H1 (cell line): ENCODE data around the gene MOB3B. TPM values are rescaled to one million over a fixed set of nuclear protein-coding genes. Genes with fewer than 3 reads are reported as not detected.

Source experiments
- CTCF ChIA-PET: fragments of 300-600 bp; sonication (Branson Sonifier 250); formaldehyde crosslinking; loops from one replicate; lab custom pipeline; 2021; ENCODE audit not compliant: partially characterized antibody; lab: Charles Lee
- POLR2A ChIA-PET: fragments of 300-600 bp; sonication (Branson Sonifier 250); formaldehyde crosslinking; loops from one replicate; lab custom pipeline; 2021; ENCODE audit warnings: inconsistent platforms; ENCODE audit not compliant: partially characterized antibody; lab: Charles Lee
- DNase-seq, 2 experiments: peaks; one replicate each; pipeline versions ENCODE4 v3.0.0 to v3.0.0-alpha.2; 2010 to 2022; ENCODE audit warnings: low spot score in 2 of 2, low read depth in 1 of 2, mixed read lengths in 1 of 2
- FAIRE-seq: peaks from 2 replicates; lab custom pipeline; 2011; peaks lifted over from hg19 to GRCh38; lab: Jason Lieb, UNC
- H2AFZ ChIP-seq: 2 replicates; pipeline ENCODE4 v1.8.1; 2012; ENCODE audit warnings: low read length, inconsistent platforms
- H2AK5ac ChIP-seq: 2 replicates; pipeline ENCODE4 v1.6.1; 2013; ENCODE audit warnings: low read depth, low read length
- H2BK120ac ChIP-seq: replicated peaks from 2 replicates; pipeline ENCODE3; 2013; ENCODE audit warnings: low read depth, low read length, inconsistent platforms
- H2BK12ac ChIP-seq: 2 replicates; pipeline ENCODE4 v1.6.1; 2013; ENCODE audit warnings: low read depth, low read length
- H2BK15ac ChIP-seq: 2 replicates; pipeline ENCODE4 v1.6.1; 2013; ENCODE audit warnings: low read length
- H2BK20ac ChIP-seq: 2 replicates; pipeline ENCODE4 v1.6.1; 2013; ENCODE audit warnings: low read length
- H2BK5ac ChIP-seq: 2 replicates; pipeline ENCODE4 v1.6.1; 2013; ENCODE audit warnings: low read depth, low read length
- H3K14ac ChIP-seq: 2 replicates; pipeline ENCODE4 v1.6.1; 2013; ENCODE audit warnings: inconsistent platforms; ENCODE audit not compliant: insufficient read length
- H3K18ac ChIP-seq: 2 replicates; pipeline ENCODE4 v1.6.1; 2013; ENCODE audit warnings: low read length; ENCODE audit errors: extremely low read depth
- H3K23ac ChIP-seq: 2 replicates; pipeline ENCODE4 v1.6.1; 2013; ENCODE audit warnings: inconsistent platforms; ENCODE audit not compliant: insufficient read length
- H3K23me2 ChIP-seq: 2 replicates; pipeline ENCODE4 v1.6.1; 2013; ENCODE audit warnings: low read depth, low read length
- H3K27ac ChIP-seq: 2 replicates; pipeline ENCODE4 v1.6.1; 2011; ENCODE audit warnings: low read depth, low read length, inconsistent platforms
- H3K27me3 ChIP-seq, 4 experiments: replicated peaks in 1 of 4; 1 replicate in 1 of 4; 2 replicates in 3 of 4; pipeline versions ENCODE4 v1.6.1 to v1.8.1; 2011 to 2013; ENCODE audit warnings: low read length in 3 of 4, mild to moderate bottlenecking in 3 of 4, inconsistent platforms in 2 of 4, mixed read lengths in 2 of 4, moderate library complexity in 1 of 4; ENCODE audit not compliant: control insufficient read depth in 3 of 4, insufficient read depth in 3 of 4; ENCODE audit errors: extremely low read depth in 1 of 4
- H3K36me3 ChIP-seq, 4 experiments: 2 replicates each; pipeline versions ENCODE4 v1.6.1 to v1.8.1; 2011 to 2013; ENCODE audit warnings: mild to moderate bottlenecking in 4 of 4, low read length in 3 of 4, moderate library complexity in 2 of 4, control low read depth in 1 of 4, inconsistent platforms in 1 of 4; ENCODE audit not compliant: insufficient read depth in 4 of 4, control insufficient read depth in 2 of 4
- H3K4ac ChIP-seq: replicated peaks from 2 replicates; pipeline ENCODE3; 2013; ENCODE audit warnings: low read length, low read depth, mixed read lengths, inconsistent platforms; ENCODE audit not compliant: insufficient read length
- H3K4me1 ChIP-seq, 4 experiments: replicated peaks in 1 of 4; 1 replicate in 1 of 4; 2 replicates in 3 of 4; pipeline versions ENCODE4 v1.6.1 to v1.8.1; 2011 to 2013; ENCODE audit warnings: low read length in 3 of 4, inconsistent platforms in 2 of 4, mixed read lengths in 1 of 4; ENCODE audit not compliant: insufficient read depth in 4 of 4, control insufficient read depth in 3 of 4
- H3K4me2 ChIP-seq, 2 experiments: 2 replicates each; pipeline versions ENCODE4 v1.6.1 to v1.8.1; 2011 to 2013; ENCODE audit warnings: low read depth in 2 of 2, low read length in 2 of 2, control low read depth in 1 of 2, inconsistent platforms in 1 of 2, mild to moderate bottlenecking in 1 of 2; ENCODE audit not compliant: insufficient read depth in 1 of 2
- H3K4me3 ChIP-seq, 4 experiments: fragments of 200-600, 300-600 bp in 1 of 4; sonication (generic), shearing (Covaris generic), sonication (Bioruptor Twin) in 1 of 4; 2 replicates each; pipeline versions ENCODE4 v1.5.1 to v1.8.1; 2011 to 2016; ENCODE audit warnings: low read length in 4 of 4, low read depth in 3 of 4, control low read depth in 2 of 4, inconsistent platforms in 2 of 4, mild to moderate bottlenecking in 2 of 4, mixed read lengths in 1 of 4, moderate library complexity in 1 of 4; ENCODE audit not compliant: insufficient read depth in 2 of 4; ENCODE audit errors: extremely low read depth in 1 of 4
- H3K56ac ChIP-seq: replicated peaks from 2 replicates; pipeline ENCODE3; 2013; ENCODE audit warnings: low read depth, mild to moderate bottlenecking, mixed read lengths, low read length, inconsistent platforms; ENCODE audit not compliant: insufficient read length
- H3K79me1 ChIP-seq: 2 replicates; pipeline ENCODE4 v1.6.1; 2013; ENCODE audit warnings: low read depth, low read length, control low read depth
- H3K79me2 ChIP-seq, 2 experiments: 2 replicates each; pipeline versions ENCODE4 v1.6.1 to v1.8.1; 2012 to 2013; ENCODE audit warnings: low read length in 2 of 2, mild to moderate bottlenecking in 2 of 2, inconsistent platforms in 1 of 2; ENCODE audit not compliant: insufficient read depth in 2 of 2, control insufficient read depth in 1 of 2
- H3K9ac ChIP-seq, 4 experiments: replicated peaks in 1 of 4; 1 replicate in 1 of 4; 2 replicates in 3 of 4; pipeline versions ENCODE4 v1.6.1 to v1.8.1; 2011 to 2013; ENCODE audit warnings: low read depth in 3 of 4, low read length in 3 of 4, control low read depth in 2 of 4, mild to moderate bottlenecking in 2 of 4, moderate library complexity in 2 of 4, inconsistent platforms in 1 of 4; ENCODE audit errors: extremely low read depth in 1 of 4
- H3K9me3 ChIP-seq, 2 experiments: 2 replicates each; pipeline versions ENCODE4 v1.6.1 to v1.8.1; 2012 to 2013; ENCODE audit warnings: mild to moderate bottlenecking in 2 of 2, moderate library complexity in 2 of 2, control low read depth in 1 of 2, inconsistent platforms in 1 of 2, low read depth in 1 of 2, low read length in 1 of 2, mixed read lengths in 1 of 2; ENCODE audit not compliant: insufficient read depth in 2 of 2
- H4K20me1 ChIP-seq, 2 experiments: replicated peaks in 1 of 2; 2 replicates each; pipeline versions ENCODE3 to v1.8.1; 2011 to 2013; ENCODE audit warnings: inconsistent platforms in 2 of 2, low read length in 2 of 2, mild to moderate bottlenecking in 1 of 2; ENCODE audit not compliant: insufficient read depth in 2 of 2, control insufficient read depth in 1 of 2
- H4K5ac ChIP-seq: 2 replicates; pipeline ENCODE4 v1.6.1; 2013; ENCODE audit warnings: low read length, low read depth, mixed read lengths, inconsistent platforms; ENCODE audit not compliant: insufficient read length
- H4K8ac ChIP-seq: 2 replicates; pipeline ENCODE4 v1.8.0; 2013; ENCODE audit warnings: mild to moderate bottlenecking, moderate library complexity, low read length, inconsistent platforms; ENCODE audit not compliant: insufficient read depth; ENCODE audit errors: extremely low read depth
- H4K91ac ChIP-seq: replicated peaks from 2 replicates; pipeline ENCODE3; 2013; ENCODE audit warnings: low read length, mixed read lengths, inconsistent platforms; ENCODE audit not compliant: insufficient read length
- BACH1 ChIP-seq: IDR thresholded peaks from 2 replicates; pipeline ENCODE4 v1.6.1; 2012; ENCODE audit warnings: low read length, improper control_type of control experiment
- CHD1 ChIP-seq: IDR thresholded peaks from 2 replicates; pipeline ENCODE4 v1.6.1; 2012; ENCODE audit warnings: low read depth, low read length, improper control_type of control experiment
- HDAC6 ChIP-seq: IDR thresholded peaks from one replicate; pipeline ENCODE4 v1.7.1; 2012; ENCODE audit warnings: low read depth, mild to moderate bottlenecking, inconsistent platforms, low read length, moderate library complexity
- POU5F1 ChIP-seq: IDR thresholded peaks from 2 replicates; pipeline ENCODE4 v1.6.1; 2011; ENCODE audit warnings: low read depth, mild to moderate bottlenecking, low read length, moderate library complexity
- RFX5 ChIP-seq: IDR thresholded peaks from 2 replicates; pipeline ENCODE4 v1.6.1; 2011; ENCODE audit warnings: low read depth, low read length, improper control_type of control experiment, borderline replicate concordance
- SIN3A ChIP-seq, 2 experiments: IDR thresholded peaks in 1 of 2; conservative IDR thresholded peaks in 1 of 2; 2 replicates each; pipeline ENCODE4 v1.6.1; 2011 to 2012; ENCODE audit warnings: low read length in 2 of 2, improper control_type of control experiment in 1 of 2, low read depth in 1 of 2, mild to moderate bottlenecking in 1 of 2
- SP4 ChIP-seq: IDR thresholded peaks from 2 replicates; pipeline ENCODE4 v1.6.1; 2012; ENCODE audit warnings: low read length, inconsistent platforms
- SUZ12 ChIP-seq: fragments of 200-600 bp; sonication (generic); IDR thresholded peaks from 2 replicates; pipeline ENCODE4 v1.6.1; 2012; ENCODE audit warnings: mild to moderate bottlenecking, inconsistent platforms, low read length, moderate library complexity, mixed read lengths
- TCF12 ChIP-seq: IDR thresholded peaks from 2 replicates; pipeline ENCODE4 v1.6.1; 2011; ENCODE audit warnings: low read depth, mild to moderate bottlenecking, low read length
- YY1 ChIP-seq: IDR thresholded peaks from 2 replicates; pipeline ENCODE4 v1.6.1; 2011; ENCODE audit warnings: low read depth, mild to moderate bottlenecking, low read length
- WGBS, 2 experiments: shearing (Covaris generic) in 1 of 2; methylation state at CpG; one replicate each; pipeline versions ENCODE4 v1.1.6 to v1.1.7; 2013 to 2015; ENCODE audit warnings: low lambda C conversion rate in 2 of 2, mixed read lengths in 2 of 2, inconsistent platforms in 1 of 2, low coverage in 1 of 2, missing lambda C conversion rate in 1 of 2; ENCODE audit not compliant: insufficient replicate concordance in 2 of 2, insufficient coverage in 1 of 2, insufficient read length in 1 of 2; ENCODE audit errors: extremely low coverage in 1 of 2, missing lambda C conversion rate in 1 of 2; 5-methylcytosine and 5-hydroxymethylcytosine counted together
- polyA plus RNA-seq, 7 experiments: library from polyadenylated mRNA; depleted of rRNA in 3 of 7; stranded (reverse) in 5 of 7; unstranded in 2 of 7; fragments of >200 nt in 5 of 7; fragments of 200-250 nt in 2 of 7; gene quantifications; 1 replicate in 5 of 7; 2 replicates in 1 of 7; 4 replicates in 1 of 7; pipeline versions ENCODE4 v1.2.1 to v1.2.3, GENCODE V29; 2011 to 2013; ENCODE audit warnings: missing spikeins in 2 of 7, mixed read lengths in 2 of 7
- total RNA-seq: library from RNA; stranded (reverse); fragmentation: NEBNext Ultra II Directional; extraction: Animal tissue kit (Norgen Biotek cat#: 25700); gene quantifications from 2 replicates; pipeline ENCODE4 v1.2.1, GENCODE V29; 2021

The MOB3B gene
- total and polyA plus RNA-seq, 2 of the 8 experiments (the other 6 are each of a cell fraction or from before 2014, with no cell fraction given) = 12.7 to 16.1 TPM

DNA sequence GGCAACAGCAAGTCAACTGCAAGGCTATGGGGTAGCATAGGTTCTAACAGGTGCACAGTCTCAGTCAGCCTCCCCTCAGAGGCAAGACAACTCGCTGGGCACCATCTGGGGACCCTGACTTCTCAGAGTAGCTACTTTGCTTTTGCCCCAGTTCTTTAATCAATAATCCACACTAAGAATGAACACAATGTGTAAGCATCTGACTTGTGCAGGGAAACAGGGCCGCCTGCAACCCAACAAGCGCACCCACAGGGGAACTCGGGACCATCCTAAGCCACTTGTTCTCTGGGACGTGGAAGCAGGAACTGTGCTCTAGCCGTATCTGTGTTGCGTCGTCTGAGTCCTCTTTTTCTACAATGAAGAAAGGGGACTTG is 1.9 kb downstream of the MOB3B start:
- H4K91ac ChIP-seq = peak overlapping the region; percentile 49
- peak overlapping the region; percentile 79 to 95 (median 86) for H3K4me3 ChIP-seq
- TF ChIP-seq POU5F1 (no peak), TCF12 (no peak), BACH1 (no peak), SUZ12 (no peak), RFX5 (no peak), CHD1 (no peak), YY1 (no peak), SIN3A (conservative IDR thresholded peaks at IDR 0.05 in 1 of 2, IDR thresholded peaks at IDR 0.05 in 1 of 2; ENCODE audit: low read depth in 1 of 2, low read length in 2 of 2) (no peak), HDAC6 (no peak), SP4 (no peak)
- H2BK5ac ChIP-seq = no peak overlapping the region; the same call in 1 of the 2 replicates
- no peak overlapping the region for H3K27ac ChIP-seq
- peak overlapping the region; percentile 39; the same call in 1 of the 2 replicates for H3K18ac ChIP-seq
- no peaks in the 10 kb centered on the region for H4K20me1 ChIP-seq
- peak overlapping the region in 3 of 4 experiments; percentile 15 to 68 (median 62); a peak in 6 of 7 replicates for H3K9ac ChIP-seq
- H2BK12ac ChIP-seq = no peak overlapping the region
- peak overlapping the region; percentile 98 for H3K4me2 ChIP-seq
- no peak overlapping the region for H2AK5ac ChIP-seq
- no peak overlapping the region for H4K5ac ChIP-seq
- no peak overlapping the region for H3K23ac ChIP-seq
- no peak overlapping the region for H2BK120ac ChIP-seq
- POLR2A ChIA-PET = interaction anchor here (0.8 to 1.6 kb wide), 2 partner anchors 18 to 197 kb away, joined by 3 to 4 read pairs; no protein-coding TSS in a partner anchor
- H2BK20ac ChIP-seq = no peak overlapping the region
- peaks cover 0 to 4% of the 10 kb centered on the region in 2 experiments; a peak in 1 of 4 replicates for H3K79me2 ChIP-seq
- no peaks in the 10 kb centered on the region; the same call in 1 of the 2 replicates for H3K79me1 ChIP-seq
- WGBS, 2 experiments = 15% methylated on average over 8 of the region's 8 CpGs; no CpG with 5 or more reads in 1 of the 2 experiments
- no peaks in the 10 kb centered on the region for H3K36me3 ChIP-seq
- no peak overlapping the region for H3K56ac ChIP-seq
- H3K9me3 ChIP-seq = no peaks in the 10 kb centered on the region
- H3K27me3 ChIP-seq = peaks cover 0 to 3% (median under 1%) of the 10 kb centered on the region in 4 experiments; a peak in 2 of 7 replicates
- DNase-seq = no peak
- no peak for FAIRE-seq
- CTCF ChIA-PET = interaction anchor here (0.6 to 1.6 kb wide), 8 partner anchors 9 to 218 kb away, joined by 3 to 6 read pairs (median 4); no protein-coding TSS in a partner anchor
- no peak overlapping the region for H4K8ac ChIP-seq
- H3K4ac ChIP-seq = no peak overlapping the region
- peaks cover 2 to 11% (median 6%) of the 10 kb centered on the region in 4 experiments; a peak in 5 of 7 replicates for H3K4me1 ChIP-seq
- H2BK15ac ChIP-seq = peak overlapping the region; percentile 66; the same call in 1 of the 2 replicates
- no peak overlapping the region for H3K14ac ChIP-seq
- peaks cover 14% of the 10 kb centered on the region; the same call in 1 of the 2 replicates for H3K23me2 ChIP-seq
- H2AFZ ChIP-seq = peak overlapping the region; percentile 43; the same call in 1 of the 2 replicates
